T-helper 2 cell treated with Interferon-gamma antibody and Interleukin-4, amounts not matched to agents 100 ng/mL and 5 ng/mL, for 36 hours (primary cell): ENCODE measurements around the gene PCNX1. TPM values are rescaled to one million over a fixed set of nuclear protein-coding genes. Genes with fewer than 3 reads are reported as not detected.
"Not testable (repeated sequence)": the region's sequence is repeated elsewhere in the genome, so short reads cannot be mapped to it uniquely, and the experiment has no call there.

Experiments
- intact Hi-C: fragments of 100-400 bp; cut with micrococcal nuclease; formaldehyde crosslinking; loops from one replicate; pipeline ENCODE4 v1.15.1; 2023
- total RNA-seq: library from RNA; stranded (reverse); gene quantifications from 2 replicates; pipeline ENCODE4 v1.2.3, GENCODE V29; 2022

Gene PCNX1
- total RNA-seq, 1 donor from 2014 or later = 69.9 TPM

- intact Hi-C loops = no loop called here
Measured at GRCh38 chr14:71004481-71004880, 97.2 kb downstream of the PCNX1 start.

GRCh38 chr14:71005076-71005475, 97.8 kb downstream of the PCNX1 start:
- intact Hi-C loops = no loop called here

GRCh38 chr14:71006200-71006563, 98.9 kb downstream of the PCNX1 start:
- intact Hi-C loops = no loop called here

- intact Hi-C loops = no loop called here
Measured at GRCh38 chr14:71011479-71011878, 104.2 kb downstream of the PCNX1 start.

GRCh38 chr14:71012888-71013287, 105.6 kb downstream of the PCNX1 start:
- intact Hi-C loops = no loop called here

GRCh38 chr14:71013551-71014192, 106.4 kb downstream of the PCNX1 start:
- intact Hi-C loops = no loop called here

- intact Hi-C loops = not testable (repeated sequence)
Measured at GRCh38 chr14:71019917-71020316, 112.7 kb downstream of the PCNX1 start.

GRCh38 chr14:71021347-71022011, 114.2 kb downstream of the PCNX1 start:
- intact Hi-C loops = no loop called here

GRCh38 chr14:71022012-71022869, 115.0 kb downstream of the PCNX1 start:
- intact Hi-C loops = no loop called here

GRCh38 chr14:71022939-71023338, 115.7 kb downstream of the PCNX1 start:
- intact Hi-C loops = no loop called here

GRCh38 chr14:71029236-71029781, 122.0 kb downstream of the PCNX1 start:
- intact Hi-C loops = no loop called here

GRCh38 chr14:71031000-71031399, 123.7 kb downstream of the PCNX1 start:
- intact Hi-C loops = no loop called here

- intact Hi-C loops = no loop called here
Measured at GRCh38 chr14:71036433-71036832, 129.2 kb downstream of the PCNX1 start.

- intact Hi-C loops = no loop called here
Measured at GRCh38 chr14:71048393-71048792, 141.1 kb downstream of the PCNX1 start.

GRCh38 chr14:71049435-71050133, 142.3 kb downstream of the PCNX1 start:
- intact Hi-C loops = no loop called here

GRCh38 chr14:71050227-71050823, 143.1 kb downstream of the PCNX1 start:
- intact Hi-C loops = no loop called here

GRCh38 chr14:71054706-71055105, 147.4 kb downstream of the PCNX1 start:
- intact Hi-C loops = no loop called here

GRCh38 chr14:71056168-71056567, 148.9 kb downstream of the PCNX1 start:
- intact Hi-C loops = no loop called here

- intact Hi-C loops = no loop called here
Measured at GRCh38 chr14:71060274-71060673, 153.0 kb downstream of the PCNX1 start.

- intact Hi-C loops = no loop called here
Measured at GRCh38 chr14:71060825-71061455, 153.7 kb downstream of the PCNX1 start.
